AG09319 (cell line): ENCODE results near the gene RFX1.
"Not testable (repeated sequence)": the region's sequence is repeated elsewhere in the genome, so short reads cannot be mapped to it uniquely, and the experiment has no call there.

Experiments
- DNase-seq: peaks from one replicate; pipeline ENCODE4 v3.0.0-alpha.2; 2010; ENCODE audit warnings: low read depth; ENCODE audit errors: extremely low read depth
- TF ChIP-seq, protein P1 (sequence below): IDR thresholded peaks from 2 replicates; pipeline ENCODE4 v1.5.1; 2011; ENCODE audit warnings: low read depth, mild to moderate bottlenecking, inconsistent platforms, low read length, moderate library complexity

Gene RFX1

DNA sequence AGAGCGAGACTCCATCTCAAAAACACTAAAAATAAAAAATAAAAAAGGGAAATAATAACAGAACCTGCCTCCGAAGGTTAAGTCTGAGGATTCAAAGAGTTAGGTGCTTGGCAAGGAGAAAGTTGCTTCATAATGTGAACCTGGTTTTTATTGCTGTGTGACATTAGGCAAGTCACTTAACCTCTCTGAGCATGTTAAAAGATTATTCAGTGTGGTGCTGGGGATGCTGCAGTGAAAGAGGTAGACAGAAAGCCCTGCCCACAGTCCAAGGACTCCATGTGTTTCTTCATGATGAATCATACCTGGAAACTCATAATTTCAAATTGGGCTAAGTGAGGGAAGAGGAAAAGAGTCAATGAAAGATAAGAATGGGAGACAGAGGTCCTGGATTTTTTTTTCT lies 27.8 kb upstream of the RFX1 start:
- no peak for DNase-seq
- TF ChIP-seq, protein P1, sequence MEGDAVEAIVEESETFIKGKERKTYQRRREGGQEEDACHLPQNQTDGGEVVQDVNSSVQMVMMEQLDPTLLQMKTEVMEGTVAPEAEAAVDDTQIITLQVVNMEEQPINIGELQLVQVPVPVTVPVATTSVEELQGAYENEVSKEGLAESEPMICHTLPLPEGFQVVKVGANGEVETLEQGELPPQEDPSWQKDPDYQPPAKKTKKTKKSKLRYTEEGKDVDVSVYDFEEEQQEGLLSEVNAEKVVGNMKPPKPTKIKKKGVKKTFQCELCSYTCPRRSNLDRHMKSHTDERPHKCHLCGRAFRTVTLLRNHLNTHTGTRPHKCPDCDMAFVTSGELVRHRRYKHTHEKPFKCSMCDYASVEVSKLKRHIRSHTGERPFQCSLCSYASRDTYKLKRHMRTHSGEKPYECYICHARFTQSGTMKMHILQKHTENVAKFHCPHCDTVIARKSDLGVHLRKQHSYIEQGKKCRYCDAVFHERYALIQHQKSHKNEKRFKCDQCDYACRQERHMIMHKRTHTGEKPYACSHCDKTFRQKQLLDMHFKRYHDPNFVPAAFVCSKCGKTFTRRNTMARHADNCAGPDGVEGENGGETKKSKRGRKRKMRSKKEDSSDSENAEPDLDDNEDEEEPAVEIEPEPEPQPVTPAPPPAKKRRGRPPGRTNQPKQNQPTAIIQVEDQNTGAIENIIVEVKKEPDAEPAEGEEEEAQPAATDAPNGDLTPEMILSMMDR: no peak

DNA sequence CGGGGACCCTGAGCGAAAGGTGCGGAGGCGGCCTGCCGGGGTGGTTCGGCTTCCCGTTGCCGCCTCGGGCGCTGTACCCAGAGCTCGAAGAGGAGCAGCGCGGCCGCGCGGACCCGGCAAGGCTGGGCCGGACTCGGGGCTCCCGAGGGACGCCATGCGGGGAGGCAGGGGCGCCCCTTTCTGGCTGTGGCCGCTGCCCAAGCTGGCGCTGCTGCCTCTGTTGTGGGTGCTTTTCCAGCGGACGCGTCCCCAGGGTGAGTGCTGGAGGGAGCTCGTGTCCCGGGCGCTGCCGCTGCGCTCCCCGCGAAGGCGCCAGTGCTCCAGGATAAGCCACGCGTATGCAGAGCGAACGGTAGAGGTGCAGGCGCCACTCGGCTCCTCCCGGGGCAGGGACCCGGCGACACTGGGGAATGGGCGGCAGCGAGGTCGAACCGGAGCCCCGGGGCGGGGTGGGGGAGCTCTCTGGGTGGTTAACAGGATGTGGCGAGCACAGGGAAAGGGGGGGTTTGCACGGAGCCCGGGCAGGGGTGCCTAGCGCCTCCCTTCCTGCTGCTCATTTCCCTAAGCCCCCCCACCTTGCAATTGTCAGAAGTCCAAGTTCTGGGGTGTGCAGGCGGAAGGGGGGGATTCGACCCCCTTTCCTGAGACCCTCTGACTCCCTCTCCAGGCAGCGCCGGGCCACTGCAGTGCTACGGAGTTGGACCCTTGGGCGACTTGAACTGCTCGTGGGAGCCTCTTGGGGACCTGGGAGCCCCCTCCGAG lies 25.8 kb upstream of the RFX1 start, which contains the start of gene IL27RA:
IL27RA (plus strand) TSS at position 44 of the 762 bp plus-strand sequence; CDS start at position 155, 111 bp downstream.
- DNase-seq: no peak
- TF ChIP-seq, protein P1: peak; percentile 79

DNA sequence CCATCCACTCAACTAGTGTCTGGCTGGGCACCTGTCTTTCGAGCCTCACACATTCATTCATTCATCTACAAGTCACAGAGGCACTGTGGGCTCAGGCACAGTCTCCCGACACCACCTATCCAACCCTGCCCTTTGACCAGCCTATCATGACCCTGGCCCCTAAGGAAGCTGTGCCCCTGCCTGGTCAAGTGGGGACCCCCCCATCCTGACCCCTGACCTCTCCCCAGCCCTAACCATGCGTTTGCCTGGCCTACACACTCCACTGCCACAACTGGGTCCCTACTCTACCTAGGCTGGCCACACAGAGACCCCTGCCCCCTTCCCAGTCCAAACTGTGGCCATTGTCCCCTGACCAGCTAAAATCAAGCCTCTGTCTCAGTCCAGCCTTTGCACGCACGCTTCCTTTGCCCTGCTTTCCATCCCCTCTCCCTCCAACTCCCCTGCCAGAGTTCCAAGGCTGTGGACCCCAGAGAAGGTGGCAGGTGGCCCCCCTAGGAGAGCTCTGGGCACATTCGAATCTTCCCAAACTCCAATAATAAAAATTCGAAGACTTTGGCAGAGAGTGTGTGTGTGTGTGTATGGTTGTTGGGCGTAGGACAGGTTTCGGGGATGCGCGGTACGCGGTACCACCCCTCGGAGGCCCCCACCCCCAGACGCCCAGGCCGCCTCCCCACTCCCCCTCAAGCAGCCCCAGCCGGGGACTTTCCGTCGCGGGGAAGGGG lies 25.0 kb upstream of the RFX1 start:
- TF ChIP-seq, protein P1: no peak
- DNase-seq: no peak

DNA sequence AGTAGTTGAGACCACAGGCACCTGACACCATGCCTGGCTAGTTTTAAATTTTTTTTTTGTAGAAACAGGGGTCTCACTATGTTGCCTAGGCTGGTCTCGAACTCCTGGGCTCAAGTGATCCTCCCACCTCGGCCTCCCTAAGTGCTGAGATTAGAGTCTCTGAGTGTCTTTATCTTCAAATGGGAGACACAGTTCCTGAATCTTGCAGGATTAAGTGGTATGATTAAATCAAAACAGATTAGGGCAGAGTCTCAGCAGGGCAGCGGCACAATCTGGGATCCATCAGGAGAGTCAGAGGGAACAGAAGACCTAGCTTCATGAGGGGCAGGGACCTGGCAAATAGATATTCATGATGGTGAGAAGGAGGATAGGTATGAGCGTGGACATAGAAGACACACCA lies 22.8 kb upstream of the RFX1 start:
- TF ChIP-seq, protein P1: no peak
- DNase-seq: no peak

DNA sequence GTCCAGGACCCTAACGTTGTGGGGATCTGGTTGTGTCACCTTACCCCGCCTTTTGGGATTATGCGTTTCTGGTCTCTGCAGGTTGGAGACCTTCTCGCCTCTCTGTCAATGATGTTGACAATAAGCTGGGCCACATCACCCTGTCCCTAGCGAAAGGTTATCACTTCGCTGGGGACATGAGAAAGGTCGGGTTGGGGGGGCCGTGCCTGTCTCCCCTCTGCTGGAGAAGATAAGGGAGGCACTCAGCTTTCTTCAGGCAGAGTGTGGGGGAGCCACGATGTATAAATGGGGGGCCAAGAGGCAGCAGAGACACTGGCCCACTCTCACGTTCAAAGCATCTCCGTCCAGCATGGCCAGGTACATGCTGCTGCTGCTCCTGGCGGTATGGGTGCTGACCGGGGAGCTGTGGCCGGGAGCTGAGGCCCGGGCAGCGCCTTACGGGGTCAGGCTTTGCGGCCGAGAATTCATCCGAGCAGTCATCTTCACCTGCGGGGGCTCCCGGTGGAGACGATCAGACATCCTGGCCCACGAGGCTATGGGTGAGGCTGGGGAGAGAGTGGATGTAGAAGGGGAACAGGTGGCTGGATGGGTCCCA lies 21.8 kb upstream of the RFX1 start, which contains the start of gene RLN3:
RLN3 (plus strand) TSS at position 293 of the 595 bp plus-strand sequence; CDS start at position 350, 57 bp downstream.
- TF ChIP-seq, protein P1: no peak
- DNase-seq: no peak

DNA sequence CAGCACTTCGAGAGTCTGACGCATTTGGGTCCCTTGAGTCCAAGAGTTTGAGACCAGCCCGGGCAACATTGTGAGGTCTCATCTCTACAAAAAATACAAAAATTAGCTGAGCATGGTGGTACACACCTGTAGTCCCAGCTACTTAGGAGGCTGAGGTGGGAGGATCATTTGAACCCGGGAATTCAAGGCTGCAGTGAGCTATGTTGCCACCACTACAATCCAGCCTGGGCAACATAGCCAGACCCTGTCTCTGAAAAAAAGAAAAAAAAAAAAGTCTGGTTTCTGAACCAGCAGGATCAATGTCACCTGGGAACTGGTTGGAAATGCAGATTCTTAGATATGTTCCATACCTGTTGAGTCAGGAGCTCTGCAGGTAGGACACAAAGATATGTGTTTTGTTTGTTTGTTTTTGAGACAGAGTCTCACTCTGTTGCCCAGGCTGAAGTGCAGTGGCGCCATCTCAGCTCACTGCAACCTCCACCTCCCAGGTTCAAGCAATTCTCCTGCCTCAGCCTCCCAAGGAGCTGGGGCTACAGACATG lies 20.6 kb upstream of the RFX1 start:
- DNase-seq: not testable (repeated sequence)

DNA sequence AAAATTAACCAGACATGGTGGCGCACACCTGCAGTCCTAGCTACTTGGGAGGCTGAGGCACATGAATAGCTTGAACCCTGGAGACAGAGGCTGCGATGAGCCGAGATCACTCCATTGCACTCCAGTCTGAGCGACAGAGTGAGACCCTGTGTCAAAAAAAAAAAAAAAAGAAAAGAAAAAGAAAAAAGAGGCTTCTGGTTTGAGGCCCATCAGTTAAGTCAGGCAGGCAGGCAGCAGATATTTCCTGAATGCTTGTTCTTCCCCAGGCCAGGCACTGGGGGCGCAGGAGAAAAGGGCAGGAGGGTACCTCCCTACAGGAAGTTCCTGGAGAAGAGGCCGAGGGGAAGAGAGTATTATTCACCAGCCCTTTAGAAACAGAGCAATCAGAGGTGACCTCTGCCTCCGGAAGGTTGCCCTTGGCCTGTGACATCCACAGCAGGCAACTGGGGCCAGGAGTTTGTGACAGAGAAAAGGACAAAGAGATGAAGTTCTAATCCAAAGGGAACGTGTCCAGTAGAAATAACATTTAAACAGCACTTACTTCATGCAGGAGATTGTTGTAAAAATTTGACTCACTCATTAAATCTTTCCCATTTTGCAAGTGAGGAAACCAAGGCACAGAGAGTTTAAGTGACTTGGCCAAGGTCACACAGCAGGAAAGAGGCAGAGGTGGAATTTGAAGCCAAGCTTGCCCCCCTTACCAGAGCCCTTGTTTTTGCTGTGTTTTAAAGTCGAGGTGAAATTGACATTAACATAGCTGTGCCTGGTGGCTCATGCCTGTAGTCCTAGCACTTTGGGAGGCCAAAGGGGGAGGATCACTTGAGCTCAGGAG lies 17.5 kb upstream of the RFX1 start:
- TF ChIP-seq, protein P1: peak; percentile 40
- no peak for DNase-seq
